GM13977 (cell line): ENCODE results near the gene CDH13.
A peak's percentile ranks its signal among the peaks of the same experiment; 100 is the strongest.

Experiments used
- DNase-seq: peaks from one replicate; pipeline ENCODE4 v3.0.0; 2012; ENCODE audit warnings: low spot score
- in situ Hi-C: fragments of 300-500 bp; cut with MboI; formaldehyde crosslinking; loops from one replicate; pipeline ENCODE4 v1.12.0; 2022; ENCODE audit warnings: low sequenced_read_pairs, low pct_unique_long_range_greater_than_20kb, mixed read lengths, inconsistent platforms; ENCODE audit not compliant: unreplicated experiment
- TF ChIP-seq, protein P1 (sequence below): IDR thresholded peaks from 2 replicates; pipeline ENCODE4 v1.5.1; 2012; ENCODE audit warnings: mild to moderate bottlenecking, control low read depth; ENCODE audit not compliant: insufficient read depth; ENCODE audit errors: extremely low read depth, missing control alignments

CDH13 gene

DNA sequence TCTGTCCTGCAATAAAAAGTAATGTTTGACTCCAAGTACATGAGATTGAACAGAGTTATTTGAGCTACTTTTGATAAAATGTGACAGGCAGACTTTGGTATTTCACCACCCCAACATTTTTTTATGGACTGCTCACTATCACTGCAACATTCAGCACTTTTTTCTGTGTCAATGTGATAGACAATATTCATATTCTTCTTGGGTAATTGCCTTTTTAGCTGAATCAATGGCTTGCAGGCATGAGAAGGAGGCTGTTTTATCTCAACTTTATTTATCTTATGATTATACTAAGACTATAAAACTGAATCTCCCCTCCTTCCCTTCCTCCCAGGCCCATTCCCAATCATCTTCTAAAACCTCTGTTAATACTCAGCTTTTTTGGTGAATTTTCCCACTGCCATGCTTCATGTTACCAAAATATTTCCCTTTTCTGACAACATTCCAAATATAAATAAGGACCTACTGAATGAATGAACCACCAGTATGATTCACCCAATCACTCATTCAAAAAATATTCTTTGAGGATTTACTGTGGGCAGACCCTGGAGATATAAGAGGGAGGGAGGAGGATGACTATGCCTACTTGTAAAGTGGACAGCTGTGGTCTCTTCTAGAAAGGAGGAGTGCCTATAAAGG lies 67.6 kb downstream of the CDH13 start:
- in situ Hi-C loops: no loop called here

DNA sequence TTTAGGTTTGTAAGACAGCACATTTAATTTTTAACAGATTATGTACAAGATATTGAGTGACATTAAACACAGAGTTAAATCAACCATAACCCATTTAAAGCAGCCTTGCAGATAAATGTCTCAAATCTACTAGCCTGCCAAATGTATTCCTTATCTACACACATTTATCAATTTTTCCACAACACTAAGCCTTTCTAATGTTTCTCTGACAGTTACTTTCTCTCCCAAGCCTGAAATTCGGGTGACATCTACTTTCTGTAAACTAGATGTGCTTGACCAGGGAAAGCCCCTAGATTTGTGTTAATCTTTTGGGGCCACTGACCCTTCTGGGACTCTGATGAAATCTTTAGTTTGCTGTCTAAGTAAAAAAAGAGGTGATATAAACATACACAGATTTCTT lies 69.0 kb downstream of the CDH13 start:
- TF ChIP-seq, protein P1, sequence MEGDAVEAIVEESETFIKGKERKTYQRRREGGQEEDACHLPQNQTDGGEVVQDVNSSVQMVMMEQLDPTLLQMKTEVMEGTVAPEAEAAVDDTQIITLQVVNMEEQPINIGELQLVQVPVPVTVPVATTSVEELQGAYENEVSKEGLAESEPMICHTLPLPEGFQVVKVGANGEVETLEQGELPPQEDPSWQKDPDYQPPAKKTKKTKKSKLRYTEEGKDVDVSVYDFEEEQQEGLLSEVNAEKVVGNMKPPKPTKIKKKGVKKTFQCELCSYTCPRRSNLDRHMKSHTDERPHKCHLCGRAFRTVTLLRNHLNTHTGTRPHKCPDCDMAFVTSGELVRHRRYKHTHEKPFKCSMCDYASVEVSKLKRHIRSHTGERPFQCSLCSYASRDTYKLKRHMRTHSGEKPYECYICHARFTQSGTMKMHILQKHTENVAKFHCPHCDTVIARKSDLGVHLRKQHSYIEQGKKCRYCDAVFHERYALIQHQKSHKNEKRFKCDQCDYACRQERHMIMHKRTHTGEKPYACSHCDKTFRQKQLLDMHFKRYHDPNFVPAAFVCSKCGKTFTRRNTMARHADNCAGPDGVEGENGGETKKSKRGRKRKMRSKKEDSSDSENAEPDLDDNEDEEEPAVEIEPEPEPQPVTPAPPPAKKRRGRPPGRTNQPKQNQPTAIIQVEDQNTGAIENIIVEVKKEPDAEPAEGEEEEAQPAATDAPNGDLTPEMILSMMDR: no peak
- DNase-seq: no peak
- in situ Hi-C loops: no loop called here

More for the DNA sequence above, 67.6 kb downstream of the CDH13 start:
- no peak for DNase-seq
- TF ChIP-seq, protein P1: no peak

DNA sequence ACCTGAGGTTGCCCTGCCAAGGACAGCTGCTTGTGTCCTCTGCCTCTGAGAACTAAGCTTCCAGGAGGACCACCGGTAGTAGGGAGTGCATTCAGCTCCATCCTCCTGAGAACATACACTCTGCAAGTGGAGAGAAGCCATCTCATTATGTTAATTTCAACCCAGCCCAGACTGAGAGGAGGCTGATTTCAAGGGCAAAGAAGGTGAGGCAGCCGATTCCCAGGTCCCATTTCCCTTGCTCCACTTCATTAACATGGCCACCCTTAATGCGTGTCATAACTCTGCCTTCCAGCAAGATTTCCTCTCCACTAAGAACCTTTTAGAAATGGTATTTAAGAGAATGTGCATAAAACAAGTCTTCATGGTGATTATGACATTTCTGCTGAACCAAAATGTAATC lies 72.5 kb downstream of the CDH13 start:
- in situ Hi-C loops: no loop called here
- TF ChIP-seq, protein P1: no peak
- no peak for DNase-seq

DNA sequence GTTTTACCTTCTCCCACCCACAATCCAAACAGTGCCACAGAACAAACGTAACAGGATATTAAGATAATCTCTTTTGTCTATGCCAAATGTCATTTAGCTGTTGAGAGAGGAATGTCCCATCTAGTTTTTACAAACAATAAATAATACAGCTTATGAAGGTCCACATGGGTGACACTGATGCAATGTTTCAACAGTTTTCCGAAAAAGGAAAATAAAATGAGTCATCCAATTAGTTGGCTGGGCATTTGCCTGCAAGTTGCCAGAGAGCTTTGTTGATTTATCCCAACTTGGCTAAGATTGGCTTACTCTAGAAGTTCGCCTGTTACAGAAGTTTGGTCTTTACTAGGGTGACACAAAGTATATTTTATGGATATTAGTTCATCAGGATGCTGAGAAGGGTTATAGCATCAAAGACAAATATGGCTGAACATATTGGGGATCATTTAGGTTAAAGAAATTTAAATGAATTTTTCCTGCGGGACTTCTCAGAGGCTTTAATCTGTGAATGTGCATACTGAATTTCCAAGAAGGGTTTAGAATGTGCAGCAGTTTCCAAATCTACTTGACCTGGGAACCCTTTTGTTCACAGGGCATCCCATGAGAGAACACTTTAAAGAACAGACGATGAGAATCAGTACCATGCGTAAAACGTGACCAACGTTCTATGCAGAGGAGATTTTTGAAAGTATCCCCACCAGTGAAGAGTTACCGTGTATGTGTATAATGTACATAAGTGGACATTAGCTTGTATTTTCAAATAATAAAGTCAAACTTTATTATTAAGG lies 73.1 kb downstream of the CDH13 start:
- no peak for DNase-seq
- TF ChIP-seq, protein P1: no peak
- in situ Hi-C loops: no loop called here

DNA sequence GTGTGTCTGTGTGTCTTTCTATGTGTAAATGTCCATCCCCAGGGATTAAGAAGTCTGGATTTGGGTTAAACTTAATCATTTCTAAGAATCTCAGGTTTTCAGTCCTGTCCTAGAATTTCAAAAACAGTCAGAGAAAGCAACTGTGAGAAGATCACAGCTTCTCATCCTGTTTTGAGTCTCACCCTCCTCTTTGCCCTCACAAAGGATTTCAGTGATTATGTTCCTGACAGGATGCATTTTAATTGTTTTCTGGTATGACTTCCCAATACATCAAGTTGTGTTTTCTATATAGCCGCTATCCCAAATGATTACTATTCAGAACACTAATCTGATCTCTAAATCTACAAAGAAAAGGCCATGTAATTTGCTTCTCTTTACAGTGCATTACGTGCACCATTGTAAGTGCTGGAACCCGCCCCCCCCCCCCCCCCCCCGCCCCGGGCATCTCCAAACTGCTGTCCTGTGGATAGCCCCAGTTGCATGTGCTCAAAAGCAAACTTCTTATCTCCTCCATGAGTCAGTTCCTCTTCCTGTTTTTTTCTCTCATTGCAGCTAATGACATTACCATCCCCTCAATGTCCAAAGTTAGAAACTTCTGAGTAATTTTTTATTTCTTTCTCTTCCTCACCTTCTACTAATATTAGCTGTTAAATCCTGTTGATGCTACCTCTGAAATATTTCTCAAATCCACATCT lies 73.9 kb downstream of the CDH13 start:
- TF ChIP-seq, protein P1: no peak
- peak; percentile 6 for DNase-seq
- in situ Hi-C loops: no loop called here

DNA sequence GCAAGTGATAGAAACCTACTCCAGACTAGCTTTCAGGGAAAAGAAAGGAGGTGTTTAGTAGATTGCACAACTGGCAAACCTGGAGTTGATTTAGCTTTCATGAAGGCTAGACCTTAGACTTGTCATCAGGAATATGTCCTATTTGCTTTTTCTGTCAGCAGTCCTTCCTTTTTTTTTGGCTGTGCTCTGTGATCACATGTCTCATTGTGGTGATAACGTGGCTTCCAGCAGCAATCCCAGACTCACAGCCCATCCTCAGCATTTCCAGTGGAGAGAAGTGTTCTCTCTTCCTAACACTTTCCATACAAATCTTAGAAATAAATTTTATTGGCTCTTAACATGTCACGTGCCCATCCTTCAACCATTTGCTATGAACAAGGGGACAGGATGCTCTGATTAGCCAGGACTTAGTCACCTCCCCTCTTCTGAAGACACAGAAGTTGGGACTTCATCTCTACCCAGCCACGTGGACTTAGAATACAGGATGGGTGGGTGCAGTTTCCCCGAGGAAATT lies 74.7 kb downstream of the CDH13 start:
- TF ChIP-seq, protein P1: no peak
- in situ Hi-C loops: no loop called here
- DNase-seq: no peak
